ENCODE data around the gene COL4A5.
A peak's percentile ranks its signal among the peaks of the same experiment; 100 is the strongest.
"Not testable (repeated sequence)": the region's sequence is repeated elsewhere in the genome, so short reads cannot be mapped to it uniquely, and the experiment has no call there.

The COL4A5 gene

DNA sequence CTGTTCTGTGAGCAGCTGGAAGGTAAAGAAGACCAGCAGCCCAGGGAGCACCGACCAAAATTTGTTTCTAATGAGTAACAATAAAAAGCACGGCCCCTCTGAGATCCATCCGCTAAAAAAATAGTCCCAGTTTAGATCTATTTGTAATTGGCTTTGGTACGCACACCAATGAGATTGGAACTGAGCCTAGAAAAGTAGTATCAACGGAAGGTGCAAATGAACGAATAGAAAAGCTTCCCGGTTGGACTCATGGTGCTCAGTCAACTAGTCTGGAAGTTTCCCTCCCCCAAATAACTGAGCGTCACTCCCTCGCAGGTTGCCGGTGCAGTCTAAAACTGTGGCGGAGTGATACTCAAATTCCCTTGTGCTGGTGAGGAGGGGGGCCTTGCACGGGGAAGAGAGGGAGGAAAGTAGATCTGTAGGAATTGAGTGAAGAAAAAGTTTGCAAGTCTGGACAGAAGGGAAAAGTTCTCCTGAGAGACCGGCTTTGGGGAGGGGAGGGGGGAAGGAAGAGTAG is at the start of gene COL4A5:
TSS of gene COL4A5 (plus strand) at position 413 of the 517 bp plus-strand sequence. CDS start 288 bp downstream, outside the sequence.
- TF ChIP-seq, protein P1, sequence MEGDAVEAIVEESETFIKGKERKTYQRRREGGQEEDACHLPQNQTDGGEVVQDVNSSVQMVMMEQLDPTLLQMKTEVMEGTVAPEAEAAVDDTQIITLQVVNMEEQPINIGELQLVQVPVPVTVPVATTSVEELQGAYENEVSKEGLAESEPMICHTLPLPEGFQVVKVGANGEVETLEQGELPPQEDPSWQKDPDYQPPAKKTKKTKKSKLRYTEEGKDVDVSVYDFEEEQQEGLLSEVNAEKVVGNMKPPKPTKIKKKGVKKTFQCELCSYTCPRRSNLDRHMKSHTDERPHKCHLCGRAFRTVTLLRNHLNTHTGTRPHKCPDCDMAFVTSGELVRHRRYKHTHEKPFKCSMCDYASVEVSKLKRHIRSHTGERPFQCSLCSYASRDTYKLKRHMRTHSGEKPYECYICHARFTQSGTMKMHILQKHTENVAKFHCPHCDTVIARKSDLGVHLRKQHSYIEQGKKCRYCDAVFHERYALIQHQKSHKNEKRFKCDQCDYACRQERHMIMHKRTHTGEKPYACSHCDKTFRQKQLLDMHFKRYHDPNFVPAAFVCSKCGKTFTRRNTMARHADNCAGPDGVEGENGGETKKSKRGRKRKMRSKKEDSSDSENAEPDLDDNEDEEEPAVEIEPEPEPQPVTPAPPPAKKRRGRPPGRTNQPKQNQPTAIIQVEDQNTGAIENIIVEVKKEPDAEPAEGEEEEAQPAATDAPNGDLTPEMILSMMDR (IDR thresholded peaks at IDR 0.05; ENCODE audit: low read length, missing control alignments): no peak
- peak; percentile 92 for DNase-seq (ENCODE audit: low read depth)
- H3K4me3 ChIP-seq (replicated peaks; ENCODE audit: low read depth, low read length): peak within 1 kb of the TSS; percentile 61

DNA sequence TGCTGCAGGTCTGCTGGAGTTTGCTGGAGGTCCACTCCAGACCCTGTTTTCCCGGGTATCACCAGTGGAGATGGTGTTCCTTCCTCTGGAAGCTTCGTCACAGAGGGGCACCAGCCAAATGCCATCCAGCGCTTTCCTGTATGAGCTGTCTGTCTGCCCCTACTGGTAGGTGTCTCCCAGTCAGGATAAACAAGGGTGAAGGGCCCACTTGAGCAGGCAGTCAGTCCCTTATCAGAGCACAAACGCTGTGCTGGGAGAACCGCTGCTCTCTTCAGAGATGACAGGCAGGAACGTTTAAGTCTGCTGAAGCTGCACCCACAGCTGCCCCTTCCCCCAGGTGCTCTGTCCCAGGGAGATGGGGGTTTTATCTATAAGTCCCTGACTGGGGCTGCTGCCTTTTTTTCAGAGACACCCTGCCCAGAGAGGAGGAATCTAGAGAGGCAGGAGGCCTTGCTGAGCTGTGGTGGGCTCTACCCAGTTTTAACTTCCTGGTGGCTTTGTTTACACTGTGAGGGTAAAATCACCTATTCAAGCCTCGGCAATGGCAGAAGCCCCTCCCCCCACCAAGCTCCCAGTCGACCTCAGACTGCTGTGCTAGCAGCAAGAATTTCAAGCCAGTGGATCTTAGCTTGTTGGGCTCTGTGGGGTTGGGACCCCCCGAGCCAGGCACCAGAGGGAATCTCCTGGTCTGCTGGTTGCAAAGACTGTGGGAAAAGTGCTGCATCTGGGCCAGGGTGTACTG is 48.5 kb upstream of the COL4A5 start:
- not testable (repeated sequence) for H3K4me3 ChIP-seq (replicated peaks; ENCODE audit: low read depth, low read length); DNase-seq (ENCODE audit: low read depth)

DNA sequence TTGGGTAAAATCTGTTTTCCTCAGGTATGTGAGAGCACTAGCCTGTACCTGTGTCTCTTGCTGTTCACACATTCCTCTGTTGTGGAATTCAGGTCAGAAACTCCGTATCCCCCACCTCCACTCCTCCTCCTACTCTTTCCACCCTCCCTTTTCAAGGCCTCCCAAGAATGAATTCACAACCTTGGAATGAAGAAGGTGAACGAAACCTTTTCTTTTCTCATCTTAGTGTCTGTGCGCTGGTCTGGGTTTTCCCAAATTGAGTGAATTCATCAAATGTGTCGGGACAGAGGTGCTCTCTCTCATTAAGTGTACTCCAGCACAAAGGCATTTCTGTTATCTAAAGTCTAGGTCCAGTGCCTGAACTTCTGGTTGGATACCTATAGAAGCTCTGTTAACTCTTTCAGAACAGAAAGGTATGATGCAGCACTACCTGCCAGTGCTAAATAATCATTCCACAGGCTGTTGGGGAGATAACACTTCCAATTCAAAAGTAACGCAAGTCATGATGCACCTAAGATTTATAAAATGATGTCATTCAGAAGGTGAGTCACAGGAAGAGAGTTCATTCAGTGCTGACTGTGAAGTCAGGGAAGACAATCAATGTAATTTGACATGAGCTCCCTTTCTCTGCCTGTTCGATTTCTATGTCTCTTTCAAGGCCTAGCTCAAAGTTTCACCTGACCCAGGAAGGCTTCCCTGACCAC is 43.3 kb upstream of the COL4A5 start:
- TF ChIP-seq, protein P1 (IDR thresholded peaks at IDR 0.05; ENCODE audit: low read length, missing control alignments): no peak

DNA sequence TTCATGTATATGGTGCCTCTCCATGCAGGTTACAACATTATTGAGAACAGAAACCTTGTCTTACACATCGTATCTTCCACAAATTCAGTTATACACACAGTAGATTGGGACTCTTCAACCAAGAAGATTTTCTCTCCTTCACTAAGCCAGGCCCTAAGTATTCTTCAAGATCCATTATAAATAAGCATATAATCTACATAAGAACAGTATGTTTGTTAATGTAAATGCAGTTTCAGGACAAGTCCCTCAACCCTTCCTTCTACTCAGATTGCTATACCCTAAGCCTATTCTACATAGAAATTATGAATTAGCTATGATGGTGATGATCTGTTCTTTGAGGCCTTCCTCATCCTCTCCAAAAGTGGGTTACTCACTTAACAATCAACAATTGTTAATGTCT is 42.7 kb upstream of the COL4A5 start:
- H3K4me3 ChIP-seq (replicated peaks; ENCODE audit: low read depth, low read length): no peak overlapping the region
- TF ChIP-seq, protein P1 (IDR thresholded peaks at IDR 0.05; ENCODE audit: low read length, missing control alignments): no peak
- no peak for DNase-seq (ENCODE audit: low read depth)

More for the DNA sequence above, 43.3 kb upstream of the COL4A5 start:
- DNase-seq (ENCODE audit: low read depth): peak; percentile 23
- no peak overlapping the region for H3K4me3 ChIP-seq (replicated peaks; ENCODE audit: low read depth, low read length)

DNA sequence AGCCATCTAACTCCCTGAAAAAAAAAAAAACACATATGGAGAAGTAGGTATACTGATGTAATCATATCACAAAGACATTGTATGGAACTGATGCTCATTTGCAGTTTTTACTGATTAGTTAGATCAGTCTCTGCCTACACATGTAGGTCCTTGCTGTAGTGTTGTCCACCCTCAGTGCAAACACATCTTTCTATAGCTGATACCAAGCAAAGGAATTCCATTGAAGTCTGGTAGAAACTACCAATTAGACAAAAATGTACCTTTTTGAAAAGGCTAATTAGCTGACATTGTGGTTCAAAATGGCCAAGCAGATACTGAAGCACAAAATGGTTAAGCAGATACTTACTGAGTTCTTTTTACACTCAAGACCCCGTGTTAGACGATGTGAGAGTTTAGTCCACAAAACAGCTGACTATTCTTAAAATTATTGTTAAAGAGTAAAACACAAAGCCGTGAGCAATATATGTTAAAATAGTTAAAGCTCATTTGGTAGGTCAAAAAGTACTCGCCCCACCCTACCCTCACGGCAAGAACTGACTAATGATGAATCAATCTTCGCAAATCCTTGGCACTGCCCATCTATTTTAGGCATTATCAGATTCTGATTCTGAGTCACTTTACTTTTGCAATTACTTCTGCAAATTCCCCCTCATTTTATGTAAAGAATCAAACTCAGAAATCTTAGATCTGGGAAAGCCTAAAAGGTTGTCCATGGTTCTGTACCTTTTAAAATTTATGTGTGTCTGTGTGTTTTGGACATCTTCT is 41.8 kb upstream of the COL4A5 start:
- H3K4me3 ChIP-seq (replicated peaks; ENCODE audit: low read depth, low read length): no peak overlapping the region
- TF ChIP-seq, protein P1 (IDR thresholded peaks at IDR 0.05; ENCODE audit: low read length, missing control alignments): no peak
- DNase-seq (ENCODE audit: low read depth): peak; percentile 35

DNA sequence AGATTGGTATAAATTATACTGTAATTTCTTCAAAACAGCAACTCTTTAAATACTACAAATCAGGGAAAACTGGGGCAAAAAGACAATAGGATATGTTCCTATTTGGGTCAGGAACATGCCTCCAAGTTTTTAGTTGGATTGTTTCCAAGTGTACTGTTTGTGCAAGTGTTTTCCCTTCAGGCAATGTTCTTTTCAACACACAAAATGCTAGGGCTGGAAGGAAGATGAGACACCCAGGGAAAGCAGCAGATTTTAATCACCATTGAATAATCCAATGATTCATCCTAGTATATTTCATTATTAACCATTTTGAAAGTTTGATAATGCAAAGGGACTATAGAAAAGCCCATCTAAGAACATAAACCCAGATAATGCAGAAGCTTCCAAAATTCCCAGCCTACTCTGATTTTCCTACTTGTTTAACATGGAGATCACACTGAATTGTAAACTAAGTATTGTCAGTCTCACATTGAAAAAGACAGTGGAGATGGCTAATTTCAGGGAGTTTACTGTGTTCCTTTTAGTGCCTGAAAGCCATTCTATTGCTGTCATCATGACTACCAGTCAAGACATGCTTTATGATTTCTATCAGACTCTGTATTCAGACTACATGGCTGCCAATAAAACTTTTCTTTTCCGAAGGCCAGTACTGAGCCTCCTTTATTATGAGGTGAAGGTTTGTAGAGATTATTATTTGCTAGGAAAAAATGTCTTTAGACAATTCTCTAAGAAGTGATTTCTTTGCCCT is 40.0 kb upstream of the COL4A5 start:
- peak; percentile 49 for DNase-seq (ENCODE audit: low read depth)
- TF ChIP-seq, protein P1 (IDR thresholded peaks at IDR 0.05; ENCODE audit: low read length, missing control alignments): no peak
- H3K4me3 ChIP-seq (replicated peaks; ENCODE audit: low read depth, low read length): no peak overlapping the region

Data from fibroblast of pulmonary artery (primary cell).